Measurements from ENCODE around the gene NOXA1. TPM values are rescaled to one million over a fixed set of nuclear protein-coding genes. Genes with fewer than 3 reads are reported as not detected.

Gene NOXA1
- total RNA-seq, 4 donors from 2014 or later, result 1.1 to 4.2 (median 3.0) TPM

- Histone ChIP-seq H3K36me3 (peaks cover 0 to 13% of the 10 kb centered on the region in 2 donors), H3K4me1 (peaks cover 0 to 26% (median 0%) of the 10 kb centered on the region in 3 donors), H3K27me3 (no peaks in the 10 kb centered on the region), H3K9me3 (no peaks in the 10 kb centered on the region), H3K27ac (peak overlapping the region in 1 of 4 donors; percentile 66), H3K4me3 (peak overlapping the region in 1 of 2 donors; percentile 42)
- no CpG with 5 or more reads among the region's 45 CpGs for WGBS, 2 donors (ENCODE audit: low coverage in 1 of 2)
- no peak for ATAC-seq
- TF ChIP-seq POLR2A (IDR thresholded peaks at IDR 0.05) (no peak), POLR2AphosphoS5 (IDR thresholded peaks at IDR 0.05) (no peak), CTCF (IDR thresholded peaks at IDR 0.05) (no peak), EP300 (IDR thresholded peaks at IDR 0.05) (no peak)
Observed at GRCh38 chr9:137416563-137417151, 6.5 kb upstream of the NOXA1 start.

- peaks cover 0 to 13% of the 10 kb centered on the region in 2 donors for H3K36me3 ChIP-seq
- ATAC-seq, result no peak
- no peak for TF ChIP-seq CTCF (IDR thresholded peaks at IDR 0.05)
- no peak for TF ChIP-seq EP300 (IDR thresholded peaks at IDR 0.05)
- no peak for TF ChIP-seq POLR2A (IDR thresholded peaks at IDR 0.05)
- no peak for TF ChIP-seq POLR2AphosphoS5 (IDR thresholded peaks at IDR 0.05)
- peak overlapping the region in 1 of 2 donors; percentile 42 for H3K4me3 ChIP-seq
- no peaks in the 10 kb centered on the region for H3K27me3 ChIP-seq
- no CpG with 5 or more reads among the region's 99 CpGs for WGBS, 2 donors (ENCODE audit: low coverage in 1 of 2)
- H3K9me3 ChIP-seq, result no peaks in the 10 kb centered on the region
- peak overlapping the region in 1 of 4 donors; percentile 66 for H3K27ac ChIP-seq
- H3K4me1 ChIP-seq, result peaks cover 0 to 26% (median 5%) of the 10 kb centered on the region in 3 donors
Observed at GRCh38 chr9:137417161-137418021, 5.8 kb upstream of the NOXA1 start.

GRCh38 chr9:137421838-137422603 is 1.2 kb upstream of the NOXA1 start:
- Histone ChIP-seq H3K4me3 (peak overlapping the region; percentile 56 to 99), H3K27ac (peak overlapping the region in 3 of 4 donors; percentile 61 to 83 (median 75)), H3K36me3 (peaks cover 0 to 10% of the 10 kb centered on the region in 2 donors), H3K4me1 (peaks cover 0 to 40% (median 11%) of the 10 kb centered on the region in 3 donors), H3K27me3 (no peaks in the 10 kb centered on the region), H3K9me3 (no peaks in the 10 kb centered on the region)
- 0 to 8% methylated on average over 8 to 11 of the region's 11 CpGs for WGBS, 2 donors (ENCODE audit: low coverage in 1 of 2)
- TF ChIP-seq POLR2A (IDR thresholded peaks at IDR 0.05), result no peak
- TF ChIP-seq POLR2AphosphoS5 (IDR thresholded peaks at IDR 0.05), result no peak
- TF ChIP-seq EP300 (IDR thresholded peaks at IDR 0.05), result no peak
- TF ChIP-seq CTCF (IDR thresholded peaks at IDR 0.05), result no peak
- ATAC-seq, result no peak

GRCh38 chr9:137423514-137424291 is 510 bp downstream of the NOXA1 start:
- no peaks in the 10 kb centered on the region for H3K9me3 ChIP-seq
- H3K27me3 ChIP-seq, result no peaks in the 10 kb centered on the region
- peak overlapping the region; percentile 56 to 99 for H3K4me3 ChIP-seq
- TF ChIP-seq EP300 (IDR thresholded peaks at IDR 0.05), result no peak
- H3K4me1 ChIP-seq, result peaks cover 0 to 40% (median 11%) of the 10 kb centered on the region in 3 donors
- H3K27ac ChIP-seq, result peak overlapping the region in 3 of 4 donors; percentile 75 to 87 (median 83)
- WGBS, 2 donors (ENCODE audit: low coverage in 1 of 2), result 40% methylated on average over 3 of the region's 77 CpGs; no CpG with 5 or more reads in 1 of the 2 donors
- no peaks in the 10 kb centered on the region for H3K36me3 ChIP-seq
- peak; percentile 59 for ATAC-seq
